ENCODE results near the gene RFX5.
A peak's percentile ranks its signal among the peaks of the same experiment; 100 is the strongest.

RFX5 gene

DNA sequence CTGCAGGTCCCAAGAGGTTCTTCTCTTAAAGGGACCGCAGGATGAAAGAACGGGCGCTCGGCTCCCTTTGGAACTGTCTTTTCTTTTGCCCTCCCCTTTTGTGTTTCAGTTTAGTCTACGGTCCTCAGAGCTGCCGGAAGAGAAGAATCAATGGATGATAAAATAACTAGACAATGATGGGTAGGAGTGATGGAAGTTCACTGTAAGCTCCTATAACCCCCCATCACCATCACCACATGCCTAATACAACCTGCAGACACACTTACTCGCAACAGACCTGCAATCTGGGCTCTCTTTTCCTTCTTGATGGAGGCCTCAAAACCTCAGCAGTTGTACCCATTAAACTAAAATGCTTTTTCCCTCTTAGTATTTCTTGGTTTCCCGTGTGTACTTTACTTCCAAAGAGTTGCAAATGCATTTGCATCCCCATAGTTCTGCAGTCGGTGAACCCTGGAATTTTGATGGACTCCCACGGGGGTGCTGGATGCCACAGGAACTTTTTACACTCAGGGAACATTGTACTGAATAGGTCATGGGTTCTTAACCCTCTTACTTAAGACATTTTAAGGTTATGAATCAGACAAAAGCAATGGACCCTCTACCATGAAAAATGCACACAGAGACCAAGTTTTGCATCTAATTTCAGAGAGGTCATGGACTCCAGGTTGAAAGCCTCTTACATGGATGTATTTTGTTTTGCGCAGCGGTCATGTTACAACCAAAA is 633 bp upstream of the RFX5 start:
- Histone ChIP-seq H3K36me3 (ENCODE audit: control insufficient read depth, insufficient read depth, low read length) (peaks cover 18% of the 10 kb centered on the region), H3K4me3 (replicated peaks; ENCODE audit: low read depth, low read length) (peak overlapping the region; percentile 47), H3K27me3 (replicated peaks; ENCODE audit: control insufficient read depth, insufficient read depth, low read length) (no peaks in the 10 kb centered on the region)
- DNase-seq (ENCODE audit: extremely low read depth, insufficient read length): no peak
- TF ChIP-seq, protein P1, sequence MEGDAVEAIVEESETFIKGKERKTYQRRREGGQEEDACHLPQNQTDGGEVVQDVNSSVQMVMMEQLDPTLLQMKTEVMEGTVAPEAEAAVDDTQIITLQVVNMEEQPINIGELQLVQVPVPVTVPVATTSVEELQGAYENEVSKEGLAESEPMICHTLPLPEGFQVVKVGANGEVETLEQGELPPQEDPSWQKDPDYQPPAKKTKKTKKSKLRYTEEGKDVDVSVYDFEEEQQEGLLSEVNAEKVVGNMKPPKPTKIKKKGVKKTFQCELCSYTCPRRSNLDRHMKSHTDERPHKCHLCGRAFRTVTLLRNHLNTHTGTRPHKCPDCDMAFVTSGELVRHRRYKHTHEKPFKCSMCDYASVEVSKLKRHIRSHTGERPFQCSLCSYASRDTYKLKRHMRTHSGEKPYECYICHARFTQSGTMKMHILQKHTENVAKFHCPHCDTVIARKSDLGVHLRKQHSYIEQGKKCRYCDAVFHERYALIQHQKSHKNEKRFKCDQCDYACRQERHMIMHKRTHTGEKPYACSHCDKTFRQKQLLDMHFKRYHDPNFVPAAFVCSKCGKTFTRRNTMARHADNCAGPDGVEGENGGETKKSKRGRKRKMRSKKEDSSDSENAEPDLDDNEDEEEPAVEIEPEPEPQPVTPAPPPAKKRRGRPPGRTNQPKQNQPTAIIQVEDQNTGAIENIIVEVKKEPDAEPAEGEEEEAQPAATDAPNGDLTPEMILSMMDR (IDR thresholded peaks at IDR 0.05; ENCODE audit: insufficient read depth, low read length, poor library complexity, severe bottlenecking): no peak

DNA sequence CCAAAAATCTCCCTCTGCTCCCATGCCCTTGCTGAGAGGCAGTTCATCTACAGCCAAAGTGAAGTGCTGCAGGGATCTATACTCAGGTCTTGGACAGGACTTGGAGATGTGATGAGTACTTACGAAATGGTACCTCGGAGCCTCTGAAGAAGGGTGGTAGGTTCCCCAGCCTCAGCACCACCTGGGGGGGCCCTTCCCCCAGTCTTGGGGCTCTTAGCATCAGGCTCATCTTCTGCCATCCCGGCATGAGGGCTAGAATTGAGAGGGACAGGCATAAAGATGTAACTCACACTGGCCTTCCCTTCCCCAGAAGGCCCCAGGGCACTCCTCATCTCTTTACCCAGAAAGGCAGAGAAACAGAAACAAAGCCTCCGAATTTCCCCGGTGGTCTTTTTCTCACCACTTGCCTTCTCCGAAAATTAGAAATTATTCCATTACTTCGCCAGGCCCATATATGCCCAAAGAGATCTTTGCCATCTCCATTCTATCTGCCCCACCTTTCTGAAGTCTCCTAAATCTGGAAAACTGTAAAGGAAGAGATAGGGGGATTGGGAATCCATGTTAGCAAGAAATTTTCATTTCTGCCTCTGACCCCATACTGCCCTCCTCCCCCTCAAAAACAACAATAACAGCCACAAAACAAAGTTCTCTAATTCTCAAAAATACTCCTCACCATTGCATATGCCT is 827 bp downstream of the RFX5 start:
- peaks cover 25% of the 10 kb centered on the region for H3K36me3 ChIP-seq (ENCODE audit: control insufficient read depth, insufficient read depth, low read length)
- H3K4me3 ChIP-seq (replicated peaks; ENCODE audit: low read depth, low read length): peak overlapping the region; percentile 80
- peak; percentile 35 for DNase-seq (ENCODE audit: extremely low read depth, insufficient read length)
- no peaks in the 10 kb centered on the region for H3K27me3 ChIP-seq (replicated peaks; ENCODE audit: control insufficient read depth, insufficient read depth, low read length)
- TF ChIP-seq, protein P1 (IDR thresholded peaks at IDR 0.05; ENCODE audit: insufficient read depth, low read length, poor library complexity, severe bottlenecking): no peak

DNA sequence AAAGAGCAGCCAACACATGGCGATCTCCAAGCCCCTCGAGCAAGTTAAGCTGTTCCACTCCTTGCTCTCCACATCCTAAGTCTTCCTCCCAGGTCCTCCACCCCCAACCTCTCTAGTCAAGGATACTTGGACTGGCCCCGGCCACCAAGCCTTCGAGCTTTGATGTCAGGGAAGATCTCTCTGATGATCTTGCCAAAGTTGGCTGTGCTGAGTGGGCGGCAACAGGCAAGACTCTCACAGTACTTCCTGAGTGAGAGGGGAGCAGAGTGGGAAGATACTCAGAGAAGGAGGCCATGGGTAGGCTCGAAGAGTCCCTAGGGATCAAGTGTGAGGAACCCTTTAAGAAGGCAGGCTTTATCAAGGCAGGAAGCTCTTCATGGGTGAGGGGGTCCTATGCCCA is 2.8 kb downstream of the RFX5 start:
- TF ChIP-seq, protein P1 (IDR thresholded peaks at IDR 0.05; ENCODE audit: insufficient read depth, low read length, poor library complexity, severe bottlenecking): no peak

DNA sequence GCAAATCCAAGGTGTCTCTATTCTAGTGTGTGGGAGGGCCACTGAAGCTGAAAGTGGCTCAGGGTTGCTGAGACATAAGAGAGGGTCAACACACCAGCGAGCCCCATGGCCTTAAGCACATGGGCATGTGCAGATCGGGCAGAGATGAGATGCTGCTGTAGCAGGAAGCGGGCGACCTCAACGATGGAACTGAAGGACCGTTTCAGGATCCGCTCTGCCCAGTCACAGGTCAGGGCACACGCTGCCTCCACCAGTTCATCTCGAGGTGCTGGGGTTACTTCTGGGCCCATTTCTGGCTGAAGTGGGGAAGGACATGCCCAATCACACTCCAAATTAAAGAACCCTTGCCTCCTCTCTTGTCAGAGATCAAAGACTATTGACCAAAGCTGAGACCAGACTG is 3.5 kb downstream of the RFX5 start:
- TF ChIP-seq, protein P1 (IDR thresholded peaks at IDR 0.05; ENCODE audit: insufficient read depth, low read length, poor library complexity, severe bottlenecking): no peak
- no peak overlapping the region for H3K4me3 ChIP-seq (replicated peaks; ENCODE audit: low read depth, low read length)
- no peaks in the 10 kb centered on the region for H3K27me3 ChIP-seq (replicated peaks; ENCODE audit: control insufficient read depth, insufficient read depth, low read length)
- H3K36me3 ChIP-seq (ENCODE audit: control insufficient read depth, insufficient read depth, low read length): peaks cover 25% of the 10 kb centered on the region
- DNase-seq (ENCODE audit: extremely low read depth, insufficient read length): no peak

More for the DNA sequence above, 2.8 kb downstream of the RFX5 start:
- peak overlapping the region; percentile 42 for H3K4me3 ChIP-seq (replicated peaks; ENCODE audit: low read depth, low read length)
- peaks cover 25% of the 10 kb centered on the region for H3K36me3 ChIP-seq (ENCODE audit: control insufficient read depth, insufficient read depth, low read length)
- H3K27me3 ChIP-seq (replicated peaks; ENCODE audit: control insufficient read depth, insufficient read depth, low read length): no peaks in the 10 kb centered on the region
- no peak for DNase-seq (ENCODE audit: extremely low read depth, insufficient read length)

DNA sequence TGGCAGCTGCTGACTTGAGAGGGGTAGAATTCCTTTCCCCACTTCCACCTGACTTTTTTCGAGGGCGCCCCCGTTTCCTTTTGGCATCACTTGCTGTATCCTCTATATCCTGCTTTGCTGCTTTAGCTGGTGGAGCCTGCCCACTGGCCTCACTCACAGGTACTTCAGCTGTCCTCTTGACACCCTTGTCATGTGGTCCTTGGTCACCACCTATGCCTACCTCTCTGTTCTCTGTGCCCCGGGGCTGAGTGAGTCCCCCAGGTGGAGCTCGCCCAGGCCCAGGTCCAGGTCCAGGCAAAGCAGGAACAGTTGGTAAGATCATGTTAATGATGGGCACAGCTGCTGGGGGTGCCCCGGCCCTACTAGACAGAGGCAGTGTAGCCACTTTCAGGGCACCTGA is 4.5 kb downstream of the RFX5 start:
- DNase-seq (ENCODE audit: extremely low read depth, insufficient read length): no peak

More for the DNA sequence above, 4.5 kb downstream of the RFX5 start:
- H3K36me3 ChIP-seq (ENCODE audit: control insufficient read depth, insufficient read depth, low read length): peaks cover 25% of the 10 kb centered on the region
- H3K4me3 ChIP-seq (replicated peaks; ENCODE audit: low read depth, low read length): no peak overlapping the region
- TF ChIP-seq, protein P1 (IDR thresholded peaks at IDR 0.05; ENCODE audit: insufficient read depth, low read length, poor library complexity, severe bottlenecking): no peak
- no peaks in the 10 kb centered on the region for H3K27me3 ChIP-seq (replicated peaks; ENCODE audit: control insufficient read depth, insufficient read depth, low read length)
